ENCODE data around the gene CHRNB4.

The CHRNB4 gene

GRCh38 chr15:78645009-78645408, 4.0 kb upstream of the CHRNB4 start:
- TF ChIP-seq CTCF (IDR thresholded peaks at IDR 0.05; ENCODE audit: control extremely low read depth, extremely low read depth, low read depth, missing control alignments), result no peak
- ChIA-PET CTCF (interaction anchor here (0.9 to 1.2 kb wide), 4 partner anchors 9 to 26 kb away, joined by 3 read pairs; no protein-coding TSS in a partner anchor), POLR2A (no interaction called here)
- no peak for DNase-seq (ENCODE audit: extremely low spot score)

- POLR2A ChIA-PET, result no interaction called here
These were observed 1.3 kb upstream of the CHRNB4 start for GRCh38 chr15:78642331-78642730.

GRCh38 chr15:78641749-78642275, 802 bp upstream of the CHRNB4 start:
- DNase-seq (ENCODE audit: extremely low spot score), result no peak
- ChIA-PET POLR2A (no interaction called here), CTCF (interaction anchor here (0.9 to 1.4 kb wide), 4 partner anchors 12 to 54 kb away, joined by 3 read pairs; no protein-coding TSS in a partner anchor)
- TF ChIP-seq CTCF (IDR thresholded peaks at IDR 0.05; ENCODE audit: control extremely low read depth, extremely low read depth, low read depth, missing control alignments), result no peak

More at GRCh38 chr15:78642331-78642730, 1.3 kb upstream of the CHRNB4 start:
- CTCF ChIA-PET, result interaction anchor here (0.6 to 1.4 kb wide), 6 partner anchors 10 to 67 kb away, joined by 3 read pairs; no protein-coding TSS in a partner anchor
- DNase-seq (ENCODE audit: extremely low spot score), result no peak
- no peak for TF ChIP-seq CTCF (IDR thresholded peaks at IDR 0.05; ENCODE audit: control extremely low read depth, extremely low read depth, low read depth, missing control alignments)

GRCh38 chr15:78640527-78641101, 396 bp downstream of the CHRNB4 start:
- ChIA-PET CTCF (interaction anchor here (0.9 to 4.3 kb wide), 3 partner anchors 12 to 295 kb away, joined by 3 to 30 read pairs (median 8); no protein-coding TSS in a partner anchor), POLR2A (no interaction called here)
- no peak for DNase-seq (ENCODE audit: extremely low spot score)
- TF ChIP-seq CTCF (IDR thresholded peaks at IDR 0.05; ENCODE audit: control extremely low read depth, extremely low read depth, low read depth, missing control alignments), result no peak

GRCh38 chr15:78638658-78639314, 2.2 kb downstream of the CHRNB4 start:
- ChIA-PET POLR2A (no interaction called here), CTCF (interaction anchor here (0.6 to 4.3 kb wide), 15 partner anchors 8 to 177 kb away, joined by 3 to 30 read pairs (median 3); partner anchors contain the start of gene ADAMTS7)
- peak; percentile 40 for TF ChIP-seq CTCF (IDR thresholded peaks at IDR 0.05; ENCODE audit: control extremely low read depth, extremely low read depth, low read depth, missing control alignments)
- DNase-seq (ENCODE audit: extremely low spot score), result peak; percentile 70

GRCh38 chr15:78637776-78638435, 3.1 kb downstream of the CHRNB4 start:
- POLR2A ChIA-PET, result no interaction called here
- no peak for TF ChIP-seq CTCF (IDR thresholded peaks at IDR 0.05; ENCODE audit: control extremely low read depth, extremely low read depth, low read depth, missing control alignments)
- no peak for DNase-seq (ENCODE audit: extremely low spot score)
- CTCF ChIA-PET, result interaction anchor here (0.6 to 4.3 kb wide), 8 partner anchors 9 to 178 kb away, joined by 3 to 30 read pairs (median 4); no protein-coding TSS in a partner anchor

Data from GM10248 (cell line).